ENCODE measurements around the gene GFPT1. TPM values are rescaled to one million over a fixed set of nuclear protein-coding genes. Genes with fewer than 3 reads are reported as not detected.

The GFPT1 gene
- total RNA-seq (10 to 100 TPM; 42.2 to 72.6 TPM), polyA plus RNA-seq (10 to 100 TPM; 15.9 to 18.8 TPM)
- long read RNA-seq, donor 1, full-length matches to known transcripts, result 12 of 12 reads
- long read RNA-seq, donor 1, partial matches to known transcripts, result 0 of 12 reads
- long read RNA-seq, donor 1, other reads (novel, unspliced or antisense), result 0 of 12 reads
- long read RNA-seq, donor 2, result 0 reads
- long read RNA-seq, donor 3, full-length matches to known transcripts, result 1 of 1 reads
- long read RNA-seq, donor 3, partial matches to known transcripts, result 0 of 1 reads
- long read RNA-seq, donor 3, other reads (novel, unspliced or antisense), result 0 of 1 reads
- long read RNA-seq, donor 4, result 0 reads
- long read RNA-seq, donor 5, full-length matches to known transcripts, result 7 of 22 reads
- long read RNA-seq, donor 5, partial matches to known transcripts, result 15 of 22 reads
- long read RNA-seq, donor 5, other reads (novel, unspliced or antisense), result 0 of 22 reads

DNA sequence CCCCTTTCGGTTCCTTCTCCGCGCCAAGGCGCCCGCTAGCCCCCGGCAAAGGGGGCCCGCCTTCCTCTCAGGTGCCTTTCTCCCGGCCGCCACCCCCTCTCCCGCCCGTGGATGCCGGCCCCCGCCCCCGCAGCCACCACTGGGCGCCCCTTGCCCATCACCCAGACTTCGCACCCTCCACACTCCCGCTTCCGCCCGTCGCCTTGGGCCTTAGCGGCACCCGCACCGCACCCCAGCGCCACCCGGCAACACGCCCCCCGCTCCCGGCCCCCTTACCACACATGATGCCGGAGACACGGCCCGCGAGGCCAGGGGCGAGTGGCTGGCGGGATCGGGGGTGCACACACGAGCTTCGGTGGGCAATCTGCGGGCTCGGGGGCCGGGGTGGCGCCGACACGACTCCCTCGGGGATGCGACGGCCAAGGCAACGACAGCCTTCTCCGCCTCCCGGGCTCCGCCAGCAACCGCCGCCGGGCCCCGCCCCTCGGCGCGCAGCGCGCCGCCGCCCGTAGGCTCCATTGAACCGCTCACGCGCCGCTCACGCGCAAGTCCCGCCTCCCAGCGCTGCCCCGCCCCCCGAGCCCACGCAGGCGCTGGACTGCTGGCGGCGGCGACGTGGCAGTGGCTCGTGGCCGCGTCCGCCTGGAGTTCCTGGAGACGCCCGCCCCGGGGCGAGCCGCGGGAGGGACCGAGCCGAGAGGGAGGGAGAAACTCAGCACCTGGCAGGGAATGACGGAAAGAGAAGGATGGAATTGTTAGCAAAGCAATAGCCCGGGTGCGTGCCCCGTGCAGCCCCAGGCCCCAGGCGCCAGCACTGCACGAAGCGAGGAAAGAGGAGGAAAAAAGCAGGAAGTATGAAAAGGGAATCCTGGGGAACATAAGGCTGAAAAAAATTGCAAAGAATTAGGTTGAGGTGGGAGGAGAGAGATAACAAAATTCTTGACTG lies at the start of gene GFPT1:
Gene GFPT1 (minus strand): TSS at position 439 of the 946 bp plus-strand sequence. CDS start 156 bp downstream, at position 283.
- Histone ChIP-seq H3K4me3 (peak within 1 kb of the TSS; percentile 97), H3K27me3 (ENCODE audit: control insufficient read depth in 3 of 3, insufficient read depth in 3 of 3, low read length in 2 of 3) (no peaks in the 10 kb centered on the region), H3K27ac (ENCODE audit: low read depth in 1 of 2, low read length in 1 of 2) (peak within 1 kb of the TSS; percentile 76 to 92), H3K9ac (ENCODE audit: insufficient read depth in 1 of 2, low read length in 2 of 2) (peak within 1 kb of the TSS; percentile 80 to 94), H3K9me3 (ENCODE audit: control insufficient read depth in 4 of 4, insufficient read depth in 3 of 4, low read length in 3 of 4) (no peaks in the 10 kb centered on the region), H3K36me3 (ENCODE audit: control insufficient read depth in 4 of 4, insufficient read depth in 4 of 4, low read length in 4 of 4) (peaks cover 0 to 5% (median 2%) of the 10 kb centered on the region in 4 donors), H3K4me1 (ENCODE audit: control insufficient read depth in 5 of 5, insufficient read depth in 5 of 5, low read length in 5 of 5) (peaks cover 0 to 18% (median 9%) of the 10 kb centered on the region in 5 donors)
- peak; percentile 100 for ATAC-seq (ENCODE audit: insufficient read depth, low FRiP score)
- peak; percentile 94 to 97 (median 95) for DNase-seq
- 0 to 1% methylated on average over 85 to 97 of the region's 97 CpGs for WGBS, 2 donors
- TF ChIP-seq, protein P1, sequence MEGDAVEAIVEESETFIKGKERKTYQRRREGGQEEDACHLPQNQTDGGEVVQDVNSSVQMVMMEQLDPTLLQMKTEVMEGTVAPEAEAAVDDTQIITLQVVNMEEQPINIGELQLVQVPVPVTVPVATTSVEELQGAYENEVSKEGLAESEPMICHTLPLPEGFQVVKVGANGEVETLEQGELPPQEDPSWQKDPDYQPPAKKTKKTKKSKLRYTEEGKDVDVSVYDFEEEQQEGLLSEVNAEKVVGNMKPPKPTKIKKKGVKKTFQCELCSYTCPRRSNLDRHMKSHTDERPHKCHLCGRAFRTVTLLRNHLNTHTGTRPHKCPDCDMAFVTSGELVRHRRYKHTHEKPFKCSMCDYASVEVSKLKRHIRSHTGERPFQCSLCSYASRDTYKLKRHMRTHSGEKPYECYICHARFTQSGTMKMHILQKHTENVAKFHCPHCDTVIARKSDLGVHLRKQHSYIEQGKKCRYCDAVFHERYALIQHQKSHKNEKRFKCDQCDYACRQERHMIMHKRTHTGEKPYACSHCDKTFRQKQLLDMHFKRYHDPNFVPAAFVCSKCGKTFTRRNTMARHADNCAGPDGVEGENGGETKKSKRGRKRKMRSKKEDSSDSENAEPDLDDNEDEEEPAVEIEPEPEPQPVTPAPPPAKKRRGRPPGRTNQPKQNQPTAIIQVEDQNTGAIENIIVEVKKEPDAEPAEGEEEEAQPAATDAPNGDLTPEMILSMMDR (IDR thresholded peaks at IDR 0.05; ENCODE audit: control extremely low read depth, extremely low read depth), result no peak

- 7 to 10% methylated on average over 5 of the region's 5 CpGs for WGBS, 2 donors
- H3K4me3 ChIP-seq, result peak overlapping the region; percentile 73
- peak overlapping the region; percentile 87 to 90 for H3K27ac ChIP-seq (ENCODE audit: low read depth in 1 of 2, low read length in 1 of 2)
- DNase-seq (peak in 1 of 3 donors; percentile 51), ATAC-seq (ENCODE audit: insufficient read depth, low FRiP score) (peak; percentile 3)
- H3K9ac ChIP-seq (ENCODE audit: insufficient read depth in 1 of 2, low read length in 2 of 2), result peak overlapping the region; percentile 88 to 95
- no peaks in the 10 kb centered on the region for H3K9me3 ChIP-seq (ENCODE audit: control insufficient read depth in 4 of 4, insufficient read depth in 3 of 4, low read length in 3 of 4)
- no peaks in the 10 kb centered on the region for H3K27me3 ChIP-seq (ENCODE audit: control insufficient read depth in 3 of 3, insufficient read depth in 3 of 3, low read length in 2 of 3)
- TF ChIP-seq, protein P1 (IDR thresholded peaks at IDR 0.05; ENCODE audit: control extremely low read depth, extremely low read depth), result no peak
- peaks cover 0 to 14% (median 6%) of the 10 kb centered on the region in 5 donors for H3K4me1 ChIP-seq (ENCODE audit: control insufficient read depth in 5 of 5, insufficient read depth in 5 of 5, low read length in 5 of 5)
- H3K36me3 ChIP-seq (ENCODE audit: control insufficient read depth in 4 of 4, insufficient read depth in 4 of 4, low read length in 4 of 4), result peaks cover 0 to 3% (median 0%) of the 10 kb centered on the region in 4 donors
Observed at GRCh38 chr2:69436596-69436937, 49.5 kb upstream of the GFPT1 start.

DNA sequence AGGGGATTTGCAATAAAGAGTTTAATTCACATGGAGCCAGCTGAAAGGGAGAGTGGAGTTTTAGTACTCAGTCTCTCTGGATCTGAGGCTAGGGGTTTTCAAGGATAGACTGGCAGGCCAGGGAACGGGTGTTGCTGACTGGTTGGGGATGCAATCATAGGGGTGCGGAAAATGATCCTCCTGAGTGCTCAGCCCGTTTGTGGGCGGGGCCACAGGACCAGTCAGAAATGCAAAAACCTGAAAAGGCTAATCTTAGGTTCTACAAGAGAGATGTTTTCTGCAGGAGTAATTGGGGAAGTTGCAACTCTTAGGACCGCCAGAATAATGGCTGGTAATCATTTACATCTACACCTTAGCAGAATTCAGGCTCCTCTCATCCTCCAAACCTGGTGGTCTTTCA lies 47.7 kb upstream of the GFPT1 start:
- ATAC-seq (ENCODE audit: insufficient read depth, low FRiP score) (no peak), DNase-seq (no peak)
- no peaks in the 10 kb centered on the region for H3K27me3 ChIP-seq (ENCODE audit: control insufficient read depth in 3 of 3, insufficient read depth in 3 of 3, low read length in 2 of 3)
- H3K4me3 ChIP-seq, result no peak overlapping the region
- 78 to 82% methylated on average over 5 of the region's 5 CpGs for WGBS, 2 donors
- H3K9ac ChIP-seq (ENCODE audit: insufficient read depth in 1 of 2, low read length in 2 of 2), result no peak overlapping the region
- H3K9me3 ChIP-seq (ENCODE audit: control insufficient read depth in 4 of 4, insufficient read depth in 3 of 4, low read length in 3 of 4), result no peaks in the 10 kb centered on the region
- H3K36me3 ChIP-seq (ENCODE audit: control insufficient read depth in 4 of 4, insufficient read depth in 4 of 4, low read length in 4 of 4), result peaks cover 0 to 6% (median 3%) of the 10 kb centered on the region in 4 donors
- H3K27ac ChIP-seq (ENCODE audit: low read depth in 1 of 2, low read length in 1 of 2), result no peak overlapping the region
- TF ChIP-seq, protein P1 (IDR thresholded peaks at IDR 0.05; ENCODE audit: control extremely low read depth, extremely low read depth), result no peak
- H3K4me1 ChIP-seq (ENCODE audit: control insufficient read depth in 5 of 5, insufficient read depth in 5 of 5, low read length in 5 of 5), result peaks cover 0 to 14% (median 6%) of the 10 kb centered on the region in 5 donors

Data from lung (tissue), 16 donors.